Right cardiac atrium (tissue), 5 donors: ENCODE data around the gene MOCS3. TPM values are rescaled to one million over a fixed set of nuclear protein-coding genes. Genes with fewer than 3 reads are reported as not detected.

ENCODE experiments used
- ATAC-seq, 2 donors: fragments of 200-7000 bp; cut with Tn5 transposase; one replicate each; pipeline versions ENCODE4 v1.8.0 to v1.9.1; 2020; ENCODE audit warnings: moderate library complexity in 2 of 2, mild to moderate bottlenecking in 1 of 2
- DNase-seq, 3 donors: peaks; one replicate each; pipeline ENCODE4 v3.0.0-alpha.2; 2020
- H3K27ac ChIP-seq: one replicate; pipeline ENCODE4 v1.5.1; 2013; ENCODE audit warnings: mild to moderate bottlenecking, low read length, control low read depth, moderate library complexity
- H3K27me3 ChIP-seq: one replicate; pipeline ENCODE4 v1.6.1; 2013; ENCODE audit not compliant: control insufficient read depth, insufficient read depth
- H3K4me1 ChIP-seq: one replicate; pipeline ENCODE4 v1.6.1; 2013; ENCODE audit warnings: low read length; ENCODE audit not compliant: control insufficient read depth, insufficient read depth
- H3K4me3 ChIP-seq: one replicate; pipeline ENCODE4 v1.5.1; 2013; ENCODE audit warnings: low read length, control low read depth
- H3K9me3 ChIP-seq: one replicate; pipeline ENCODE4 v1.6.1; 2013; ENCODE audit warnings: low read length; ENCODE audit not compliant: control insufficient read depth
- WGBS: extraction: QIAGEN DNeasy Blood & Tissue Kit; methylation state at CpG from one replicate; pipeline ENCODE4 v1.1.7; 2013; 5-methylcytosine and 5-hydroxymethylcytosine counted together
- intact Hi-C, 4 donors: fragments of 100-400 bp; cut with DNase I; formaldehyde crosslinking; loops; one replicate each; pipeline versions ENCODE4 v1.11.0 to v1.14.0; 2022 to 2023
- polyA plus RNA-seq: library from polyadenylated mRNA; stranded (reverse); fragments of 200-250 nt; gene quantifications from one replicate; pipeline ENCODE4 v1.2.3, GENCODE V29; 2013
- total RNA-seq, 4 donors: library from RNA; stranded (reverse); fragmentation: NEBNext Ultra II Directional; extraction: Animal tissue kit (Norgen Biotek cat#: 25700); gene quantifications; one replicate each; pipeline ENCODE4 v1.2.1, GENCODE V29; 2021
- donor health status: healthy with polysubstance abuse.
- donor health status: DM: no; HTN: yes; CAD: no.
- donor health status: DM: no; HTN: no; CAD: no.
- donor health status: DM: no; HTN: yes; CAD: no; lungs with severe emphysema.
- donor health status: DM: yes; HTN: yes; CAD: no.

The MOCS3 gene
- total and polyA plus RNA-seq, 5 donors, result 1.7 to 3.1 (median 2.9) TPM

DNA sequence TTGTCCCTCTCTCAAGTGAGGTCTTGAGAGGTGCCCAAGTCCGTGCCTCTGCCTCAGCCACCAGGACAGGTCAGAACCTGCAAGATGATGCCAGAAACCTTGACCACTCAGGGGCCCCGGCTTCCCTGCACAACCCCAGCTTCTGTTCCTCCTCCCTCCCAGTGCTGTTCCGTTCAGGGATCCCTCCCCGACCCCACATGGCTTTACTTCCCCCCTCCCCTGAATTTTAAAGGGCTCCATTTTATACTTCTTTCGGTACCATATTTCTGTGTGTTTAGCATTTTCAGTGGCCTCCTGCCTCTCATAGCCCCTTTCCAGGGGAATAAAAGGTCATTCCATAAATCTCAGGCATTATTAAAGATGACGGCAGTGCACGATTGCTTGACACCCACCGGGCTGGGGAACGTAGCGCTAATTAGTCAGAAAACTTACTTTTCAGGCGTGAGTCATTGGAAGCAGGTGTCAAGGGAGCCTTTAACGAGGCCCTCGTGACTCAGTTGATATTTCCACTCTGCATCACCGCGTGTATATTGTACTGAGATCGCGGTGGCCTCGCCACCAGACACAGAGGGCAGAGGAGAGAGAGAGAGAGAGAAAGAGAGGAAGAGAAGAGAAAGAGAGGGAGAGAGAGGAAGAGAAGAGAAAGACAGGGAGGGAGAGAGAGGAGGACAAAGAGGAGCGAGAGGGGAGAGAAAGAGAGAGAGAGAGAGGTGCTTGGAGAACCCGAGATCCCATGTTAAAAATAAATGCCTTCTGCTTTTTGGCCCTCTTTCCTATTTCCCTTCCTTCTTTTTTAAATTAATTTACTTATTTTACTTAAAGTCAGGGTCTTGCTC, 43.0 kb downstream of the MOCS3 start:
- H3K27ac ChIP-seq, result no peak overlapping the region
- ATAC-seq (no peak), DNase-seq (no peak)
- no peaks in the 10 kb centered on the region for H3K4me1 ChIP-seq
- no peaks in the 10 kb centered on the region for H3K27me3 ChIP-seq
- intact Hi-C loops, result no loop called here
- 80% methylated on average over 20 of the region's 20 CpGs for WGBS
- H3K9me3 ChIP-seq, result no peaks in the 10 kb centered on the region
- H3K4me3 ChIP-seq, result no peak overlapping the region

DNA sequence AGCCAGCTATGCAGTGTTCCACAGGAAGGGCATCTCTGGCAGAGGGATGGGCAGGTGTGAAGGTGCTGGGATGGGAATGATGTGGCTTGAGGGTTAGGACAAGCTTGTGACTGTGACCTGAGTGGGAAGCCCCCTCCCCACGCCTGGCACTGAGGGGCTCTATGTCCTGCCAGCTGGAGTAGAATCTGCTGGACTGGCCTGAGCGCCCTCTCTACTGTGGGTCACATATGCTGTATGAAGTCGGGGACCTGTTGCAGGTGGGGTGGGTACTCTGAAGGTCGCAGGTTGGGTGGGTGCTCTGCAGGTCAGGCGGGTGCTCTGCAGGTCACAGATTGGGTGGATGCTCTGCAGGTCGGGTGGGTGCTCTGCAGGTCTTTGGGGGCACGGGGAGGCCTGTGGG, 44.0 kb downstream of the MOCS3 start:
- H3K27ac ChIP-seq, result no peak overlapping the region
- H3K9me3 ChIP-seq, result no peaks in the 10 kb centered on the region
- no peak for ATAC-seq
- no peaks in the 10 kb centered on the region for H3K4me1 ChIP-seq
- H3K4me3 ChIP-seq, result no peak overlapping the region
- WGBS, result 83% methylated on average over 7 of the region's 7 CpGs
- no peak for DNase-seq
- H3K27me3 ChIP-seq, result no peaks in the 10 kb centered on the region
- intact Hi-C loops, result no loop called here

DNA sequence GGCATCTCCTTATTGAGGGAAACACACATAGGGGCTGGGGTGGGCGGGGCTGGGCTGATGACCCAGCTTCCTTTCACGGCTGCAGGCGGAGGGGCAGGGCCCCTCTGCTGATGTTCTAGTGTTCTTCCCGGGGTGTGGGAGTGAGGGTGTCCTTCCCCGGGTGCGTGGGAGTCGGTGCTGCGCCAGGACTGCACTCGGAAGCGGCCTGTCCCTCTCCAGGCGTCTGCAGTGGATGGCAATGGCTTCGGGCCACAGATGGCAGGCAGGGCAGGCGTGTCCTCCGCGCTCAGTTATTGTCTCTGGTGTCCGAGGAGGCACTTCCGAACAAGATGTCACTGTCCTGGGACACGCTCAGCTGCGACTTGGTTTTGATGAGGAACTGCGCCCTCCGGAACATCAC, 45.1 kb downstream of the MOCS3 start:
- intact Hi-C loops, result no loop called here
- no peak for DNase-seq
- ATAC-seq, result no peak

DNA sequence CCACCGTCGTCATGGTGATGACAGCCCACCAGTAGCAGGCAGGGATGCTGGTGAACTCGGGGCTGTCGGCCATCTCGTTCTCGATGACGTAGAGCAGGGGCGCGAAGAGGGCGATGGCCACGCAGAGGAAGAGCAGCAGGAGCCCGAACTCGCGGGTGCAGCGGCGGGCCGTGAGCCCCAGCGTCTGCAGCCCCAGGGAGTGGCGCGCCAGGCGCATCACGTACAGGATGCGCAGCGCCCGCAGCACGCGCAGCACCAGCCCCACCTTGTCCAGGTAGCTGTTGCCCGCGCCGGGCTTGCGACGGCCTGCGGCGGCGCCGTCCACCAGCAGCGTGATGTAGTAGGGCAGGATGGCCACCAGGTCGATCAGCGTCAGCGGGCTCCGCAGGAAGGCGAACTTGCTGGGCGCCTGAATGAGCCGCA, 45.7 kb downstream of the MOCS3 start:
- ATAC-seq (no peak), DNase-seq (peak in 1 of 3 donors; percentile 52)
- no peak overlapping the region for H3K27ac ChIP-seq
- intact Hi-C loops, result no loop called here
- H3K9me3 ChIP-seq, result no peaks in the 10 kb centered on the region
- WGBS, result 93% methylated on average over 44 of the region's 44 CpGs
- H3K27me3 ChIP-seq, result no peaks in the 10 kb centered on the region
- no peaks in the 10 kb centered on the region for H3K4me1 ChIP-seq
- H3K4me3 ChIP-seq, result no peak overlapping the region

More for the DNA sequence above, 45.1 kb downstream of the MOCS3 start:
- no peaks in the 10 kb centered on the region for H3K27me3 ChIP-seq
- WGBS, result 66% methylated on average over 21 of the region's 21 CpGs
- H3K9me3 ChIP-seq, result no peaks in the 10 kb centered on the region
- H3K4me1 ChIP-seq, result no peaks in the 10 kb centered on the region
- H3K27ac ChIP-seq, result no peak overlapping the region
- no peak overlapping the region for H3K4me3 ChIP-seq

DNA sequence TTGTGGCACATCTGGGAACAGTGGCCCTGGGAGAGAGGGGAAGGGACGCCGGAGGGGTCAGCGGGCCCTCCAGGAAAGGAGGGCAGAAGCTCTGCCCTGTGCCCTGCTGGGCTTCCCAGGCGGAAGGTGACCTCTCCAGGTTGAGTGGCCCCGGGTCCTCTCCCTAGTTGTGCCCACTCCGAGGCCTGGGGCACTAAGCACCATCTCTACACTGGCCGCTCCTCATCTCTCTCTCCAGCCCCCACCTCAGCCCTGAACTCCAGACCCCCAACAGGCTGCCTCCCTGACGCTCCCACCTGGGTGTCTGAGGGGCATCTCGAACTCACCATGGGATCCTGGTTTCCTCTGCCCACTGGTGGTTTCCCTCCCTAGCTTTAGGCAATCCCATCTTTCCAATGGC, 46.2 kb downstream of the MOCS3 start:
- no peaks in the 10 kb centered on the region for H3K4me1 ChIP-seq
- no peak for ATAC-seq
- DNase-seq, result no peak
- H3K4me3 ChIP-seq, result no peak overlapping the region
- no peaks in the 10 kb centered on the region for H3K27me3 ChIP-seq
- intact Hi-C loops, result no loop called here
- WGBS, result 95% methylated on average over 9 of the region's 9 CpGs
- no peaks in the 10 kb centered on the region for H3K9me3 ChIP-seq
- no peak overlapping the region for H3K27ac ChIP-seq

DNA sequence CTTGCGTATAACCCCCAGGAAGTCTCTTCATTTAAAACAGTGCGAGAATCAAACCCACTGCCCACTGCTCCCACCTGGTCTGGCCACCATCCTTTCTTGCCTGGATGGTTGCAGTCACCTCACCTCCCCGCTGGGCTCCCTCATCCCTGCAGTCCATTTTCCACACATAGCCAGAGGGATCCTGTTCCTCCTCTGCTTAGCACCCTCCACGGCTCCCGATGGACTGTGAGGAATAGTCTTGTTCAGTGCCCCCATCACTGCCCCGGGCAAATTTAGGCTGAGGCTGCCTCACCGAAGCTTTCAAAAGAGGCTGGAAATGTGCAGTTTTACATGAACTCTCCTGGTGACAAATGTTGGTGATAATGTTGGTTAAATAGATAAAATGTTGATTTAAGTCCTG, 46.6 kb downstream of the MOCS3 start:
- H3K9me3 ChIP-seq, result no peaks in the 10 kb centered on the region

DNA sequence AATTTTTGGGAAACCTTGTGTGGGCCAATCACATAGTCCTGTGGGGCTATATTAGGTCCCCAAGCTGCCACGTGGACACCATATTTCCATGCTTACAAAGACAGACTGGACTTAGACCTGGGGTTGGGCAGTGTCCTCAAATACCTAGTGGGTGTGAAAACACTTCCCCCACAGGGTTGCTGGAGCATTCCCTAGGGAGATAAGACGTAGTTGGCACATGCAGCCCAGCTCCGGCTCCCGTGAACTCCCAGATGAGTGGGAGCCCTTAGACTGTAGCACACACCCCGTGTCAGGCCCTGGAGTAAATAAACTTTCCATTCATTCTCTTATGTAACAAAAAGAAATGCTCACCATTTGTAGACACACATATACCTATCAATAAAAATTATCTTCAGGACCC, 50.1 kb downstream of the MOCS3 start:
- Histone ChIP-seq H3K4me1 (no peaks in the 10 kb centered on the region), H3K27ac (no peak overlapping the region), H3K27me3 (no peaks in the 10 kb centered on the region), H3K4me3 (no peak overlapping the region), H3K9me3 (no peaks in the 10 kb centered on the region)
- intact Hi-C loops, result no loop called here
- ATAC-seq (no peak), DNase-seq (no peak)
- WGBS, result 49% methylated on average over 5 of the region's 5 CpGs

More for the DNA sequence above, 46.6 kb downstream of the MOCS3 start:
- H3K27ac ChIP-seq, result no peak overlapping the region
- no peak overlapping the region for H3K4me3 ChIP-seq
- H3K27me3 ChIP-seq, result no peaks in the 10 kb centered on the region
- DNase-seq (no peak), ATAC-seq (no peak)
- no peaks in the 10 kb centered on the region for H3K4me1 ChIP-seq
- intact Hi-C loops, result no loop called here
- WGBS, result 90% methylated on average over 7 of the region's 7 CpGs

DNA sequence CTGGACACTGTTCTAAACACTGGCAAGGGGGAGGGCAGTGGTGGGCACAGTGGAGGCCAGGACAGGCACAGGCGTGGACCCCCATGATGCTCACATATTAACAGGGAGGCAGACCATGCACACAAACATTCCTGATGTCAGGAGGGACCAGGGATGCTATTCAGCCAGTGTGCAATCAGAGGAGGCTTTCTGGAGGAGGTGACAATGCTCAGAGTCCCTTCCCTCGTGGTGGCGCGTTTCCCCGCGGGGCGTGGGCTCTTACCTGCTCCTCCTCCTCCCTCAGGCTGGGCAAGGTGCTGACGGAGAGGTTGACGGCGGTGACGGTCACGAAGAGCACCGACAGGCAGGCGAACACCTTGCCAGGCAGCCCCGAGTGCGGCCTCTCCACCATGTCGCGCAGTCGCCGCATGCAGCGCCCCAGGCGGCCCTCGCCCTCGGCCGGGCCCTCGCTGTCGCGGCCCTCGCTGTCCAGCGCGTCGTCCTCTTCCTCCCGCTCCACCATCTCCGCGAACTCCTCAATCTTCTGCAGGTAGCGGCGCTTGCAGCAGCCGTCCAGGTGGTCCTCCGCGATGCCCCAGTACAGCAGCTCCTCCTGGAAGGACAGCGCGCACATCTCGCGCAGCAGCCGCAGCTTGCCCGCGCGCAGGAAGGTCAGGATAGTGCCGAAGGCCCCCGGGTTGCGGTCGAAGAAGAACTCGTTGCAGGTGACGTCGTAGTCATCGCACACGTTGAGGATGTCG, 50.9 kb downstream of the MOCS3 start:
- peak in 1 of 3 donors; percentile 39 for DNase-seq
- H3K27ac ChIP-seq, result no peak overlapping the region
- ATAC-seq, result no peak
- no peaks in the 10 kb centered on the region for H3K9me3 ChIP-seq
- WGBS, result 82% methylated on average over 58 of the region's 58 CpGs
- H3K27me3 ChIP-seq, result no peaks in the 10 kb centered on the region
- no peaks in the 10 kb centered on the region for H3K4me1 ChIP-seq
- no peak overlapping the region for H3K4me3 ChIP-seq
- intact Hi-C loops, result no loop called here

DNA sequence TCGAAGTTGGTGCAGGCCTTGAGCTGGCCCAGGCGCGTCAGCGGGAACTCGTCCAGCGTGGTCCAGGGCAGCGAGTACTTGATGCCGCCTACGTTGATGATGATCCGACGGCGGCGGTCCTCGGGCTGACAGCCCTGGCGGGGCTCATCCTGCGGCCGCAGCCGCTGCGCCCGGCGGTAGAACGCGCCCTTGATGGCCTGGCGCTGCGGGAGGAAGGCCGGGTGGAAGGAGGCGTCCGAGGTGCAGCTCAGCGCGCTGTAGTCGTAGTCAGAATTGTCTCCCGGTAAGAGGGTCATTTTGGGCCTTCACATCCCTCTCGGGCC, 51.4 kb downstream of the MOCS3 start:
- no peak overlapping the region for H3K4me3 ChIP-seq
- H3K27me3 ChIP-seq, result no peaks in the 10 kb centered on the region
- WGBS, result 89% methylated on average over 33 of the region's 33 CpGs

DNA sequence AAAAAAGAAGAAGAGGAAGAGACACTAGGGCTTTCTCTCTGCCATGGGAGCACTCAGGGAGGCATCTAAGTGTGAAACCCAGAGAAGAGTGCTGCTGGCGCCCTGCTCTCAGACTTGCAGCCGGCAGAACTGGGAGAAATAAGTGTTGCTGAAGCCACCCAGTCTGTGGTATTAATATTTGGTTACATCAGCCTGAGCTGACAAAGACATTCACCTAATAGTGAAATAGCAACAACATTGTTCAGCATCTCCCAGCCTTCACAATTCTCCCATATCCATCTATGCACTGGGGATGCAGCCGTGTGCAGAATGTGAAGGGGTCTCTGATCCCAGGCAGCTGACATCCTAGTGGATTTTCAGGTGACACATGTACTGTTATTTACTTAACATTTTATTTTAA, 52.3 kb downstream of the MOCS3 start:
- DNase-seq, result no peak
- H3K27me3 ChIP-seq, result no peaks in the 10 kb centered on the region
- no peak overlapping the region for H3K4me3 ChIP-seq
- no peak overlapping the region for H3K27ac ChIP-seq
- intact Hi-C loops, result no loop called here
- 86% methylated on average over 3 of the region's 3 CpGs for WGBS
- H3K9me3 ChIP-seq, result no peaks in the 10 kb centered on the region
- no peak for ATAC-seq
- H3K4me1 ChIP-seq, result no peaks in the 10 kb centered on the region

More for the DNA sequence above, 51.4 kb downstream of the MOCS3 start:
- intact Hi-C loops, result no loop called here
- Histone ChIP-seq H3K27ac (no peak overlapping the region), H3K4me1 (no peaks in the 10 kb centered on the region), H3K9me3 (no peaks in the 10 kb centered on the region)
- DNase-seq (no peak), ATAC-seq (no peak)

DNA sequence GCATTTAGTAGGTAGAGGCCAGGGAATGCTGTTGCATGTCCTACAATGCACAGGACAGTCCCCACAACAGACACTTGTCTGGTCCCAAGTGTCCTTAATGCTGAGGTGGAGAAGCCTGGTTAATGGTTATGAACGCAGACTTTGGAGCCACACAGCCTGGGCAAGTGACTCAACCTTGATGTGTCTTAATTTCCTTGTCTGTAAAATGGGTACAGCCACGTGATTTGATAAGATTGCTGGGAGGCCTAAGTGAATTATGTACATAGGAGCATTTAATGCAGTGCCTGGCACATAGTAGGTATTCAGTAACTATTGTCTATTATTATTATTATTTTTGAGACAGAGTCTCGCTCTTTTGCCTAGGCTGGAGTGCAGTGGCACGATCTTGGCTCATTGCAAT, 52.9 kb downstream of the MOCS3 start:
- 92% methylated on average over 4 of the region's 4 CpGs for WGBS
- intact Hi-C loops, result no loop called here
- no peak for ATAC-seq
- no peaks in the 10 kb centered on the region for H3K9me3 ChIP-seq
- H3K27ac ChIP-seq, result no peak overlapping the region
- DNase-seq, result no peak
- no peaks in the 10 kb centered on the region for H3K27me3 ChIP-seq
- H3K4me3 ChIP-seq, result no peak overlapping the region
- no peaks in the 10 kb centered on the region for H3K4me1 ChIP-seq
